ENCODE measurements around the gene TMEM132A. TPM values are rescaled to one million over a fixed set of nuclear protein-coding genes. Genes with fewer than 3 reads are reported as not detected.
A peak's percentile ranks its signal among the peaks of the same experiment; 100 is the strongest.

Gene TMEM132A
- 0.77 and 2.6 TPM in 2 replicates for total RNA-seq (2011; cell fraction: chromatin; rRNA removed; ENCODE audit: low replicate concordance)
- 1.4 and 2.5 TPM in 2 replicates for total RNA-seq (2011; cell fraction: nucleolus; rRNA removed)
- total RNA-seq (2011; cell fraction: nucleoplasm; rRNA removed), result 1.2 and 2.1 TPM in 2 replicates
- total RNA-seq (2014; rRNA removed) (0.12 and 0.14 TPM in 2 replicates), total RNA-seq (2014; rRNA removed; fragmentation: Illumina TruSeq; extraction: Trizol) (not detected in 2 replicates), total RNA-seq (2015; rRNA removed; fragmentation: Illumina TruSeq; extraction: Trizol) (0.04 TPM in 1 of 2 replicates, not detected in the other), total RNA-seq (2021) (0.24 and 0.47 TPM in 2 replicates), polyA plus RNA-seq (2011; rRNA removed) (0.18 and 0.20 TPM in 2 replicates), polyA plus RNA-seq (2014; fragmentation: Illumina TruSeq; extraction: Trizol) (not detected in 2 replicates), polyA plus RNA-seq (2014; fragmentation: Nextera tagmentation; extraction: Ambion mirVana) (not detected), polyA plus RNA-seq (2014; rRNA removed) (0.93 and 1.1 TPM in 2 replicates), polyA minus RNA-seq (2011; rRNA and poly(A)+ RNA removed) (0.15 and 0.46 TPM in 2 replicates), Bru-seq, nascent RNA (percentile 30 among the genes with signal in this experiment), BruChase-seq, experiment 1, labeled RNA remaining after a 2-hour chase (percentile 16 among the genes with signal in this experiment), BruChase-seq, experiment 2, labeled RNA remaining after a 6-hour chase (percentile 21 among the genes with signal in this experiment)
- polyA plus RNA-seq (2011; cell fraction: cytosol; rRNA removed), result 0.03 and 0.30 TPM in 2 replicates
- 1.1 and 3.4 TPM in 2 replicates for polyA plus RNA-seq (2011; cell fraction: nucleus; rRNA removed)
- 0.12 and 0.26 TPM in 2 replicates for polyA plus RNA-seq (2012)
- polyA minus RNA-seq (2011; cell fraction: cytosol; rRNA and poly(A)+ RNA removed), result 0.73 and 1.4 TPM in 2 replicates
- 1.8 and 2.2 TPM in 2 replicates for polyA minus RNA-seq (2011; cell fraction: nucleus; rRNA and poly(A)+ RNA removed)
- long read RNA-seq, experiment 1, result 0 reads
- long read RNA-seq, experiment 2, result 0 reads
- long read RNA-seq, experiment 3, result 0 reads

- no peak within 1 kb of the TSS for H3K27ac ChIP-seq (ENCODE audit: extremely low read depth, low read depth, low read length)
- ChIA-PET POLR2A (interaction anchor here (0.9 to 1.6 kb wide), 4 partner anchors 9 to 22 kb away, joined by 3 to 7 read pairs (median 6); no protein-coding TSS in a partner anchor), CTCF (ENCODE audit: low intra/inter-chr PET ratio) (no interaction called here)
- in situ Hi-C loops (cut with MboI) (no loop called here), intact Hi-C loops (cut with micrococcal nuclease) (no loop called here)
- H2AFZ ChIP-seq (ENCODE audit: low read depth, low read length), result 0 out of 2 replicates have a peak within 1 kb of the TSS, but pooled peaks have one; percentile 0
- BruUV-seq (replicated peaks), result no TSS peak
- H3K4me2 ChIP-seq (ENCODE audit: insufficient read depth, low read length), result no peak within 1 kb of the TSS; the same call in 1 of the 2 replicates
- DNase-seq (ENCODE audit: extremely low read depth in 1 of 4, low spot score in 3 of 4), result peak; percentile 50 to 86 (median 78)
- no peaks in the 10 kb centered on the region for H3K9me1 ChIP-seq (ENCODE audit: control insufficient read depth, insufficient read depth, low read length)
- H3K4me1 ChIP-seq (replicated peaks in 1 of 2; ENCODE audit: control insufficient read depth in 2 of 2, insufficient read depth in 2 of 2, low read length in 2 of 2), result peaks cover 0 to 22% of the 10 kb centered on the region in 2 experiments; a peak in 3 of 5 replicates
- peaks cover 3% of the 10 kb centered on the region; the same call in 1 of the 3 replicates for H3K79me2 ChIP-seq (ENCODE audit: control insufficient read depth, insufficient read depth, low read length)
- ATAC-seq, result peak; percentile 82
- 3% methylated on average over 32 of the region's 69 CpGs for WGBS (ENCODE audit: insufficient coverage, low coverage, missing lambda C conversion rate)
- H4K20me1 ChIP-seq (replicated peaks; ENCODE audit: control insufficient read depth, insufficient read depth, low read length), result peaks cover 4% of the 10 kb centered on the region; the same call in 1 of the 2 replicates
- FAIRE-seq, result no peak
- H3K9me3 ChIP-seq (replicated peaks; ENCODE audit: control insufficient read depth, insufficient read depth, low read depth, low read length), result no peaks in the 10 kb centered on the region
- H3K36me3 ChIP-seq (ENCODE audit: control insufficient read depth, insufficient read depth, low read length), result peaks cover 39% of the 10 kb centered on the region
- peak within 1 kb of the TSS in 1 of 2 experiments; percentile 76; a peak in 2 of 4 replicates for H3K9ac ChIP-seq (ENCODE audit: insufficient read depth in 1 of 2, low read depth in 2 of 2, low read length in 2 of 2)
- peak within 1 kb of the TSS; percentile 39 for H3K4me3 ChIP-seq
- peaks cover 37 to 48% of the 10 kb centered on the region in 2 experiments for H3K27me3 ChIP-seq (ENCODE audit: control insufficient read depth in 2 of 2, insufficient read depth in 2 of 2, low read length in 2 of 2)
- TF ChIP-seq JUNB (CRISPR knock-in tag; conservative IDR thresholded peaks at IDR 0.05) (no peak), ZNF644 (tag; IDR thresholded peaks at IDR 0.05; ENCODE audit: low read depth) (no peak), CAMTA2 (CRISPR knock-in tag; conservative IDR thresholded peaks at IDR 0.05) (no peak), ATF2 (CRISPR knock-in tag; IDR thresholded peaks at IDR 0.05) (no peak), CXXC5 (CRISPR knock-in tag; IDR thresholded peaks at IDR 0.05) (peak; percentile 30; the same call in 1 of the 2 replicates), RBFOX2 (IDR thresholded peaks at IDR 0.05; ENCODE audit: low read depth, low read length) (0 out of 2 replicates have a peak, but pooled peaks have one; percentile 15), MYBL2 (IDR thresholded peaks at IDR 0.05; ENCODE audit: low read depth) (no peak), MYBL2 (CRISPR knock-in tag; IDR thresholded peaks at IDR 0.05; ENCODE audit: borderline replicate concordance) (no peak), SOX6 (IDR thresholded peaks at IDR 0.05) (no peak), ZBTB8A (IDR thresholded peaks at IDR 0.05; ENCODE audit: partially characterized antibody) (no peak), BCOR (IDR thresholded peaks at IDR 0.05) (no peak), ZNF12 (CRISPR knock-in tag; IDR thresholded peaks at IDR 0.05) (no peak), MAZ (CRISPR knock-in tag; conservative IDR thresholded peaks at IDR 0.05 in 1 of 2, IDR thresholded peaks at IDR 0.05 in 1 of 2) (peak; percentile 27 to 76; a peak in 2 of 4 replicates), PHB2 (IDR thresholded peaks at IDR 0.05; ENCODE audit: low read depth) (no peak), HOXB6 (CRISPR knock-in tag; IDR thresholded peaks at IDR 0.05; ENCODE audit: borderline replicate concordance) (no peak), NCOA2 (IDR thresholded peaks at IDR 0.05; ENCODE audit: partially characterized antibody in 2 of 2) (no peak), NCOA4 (IDR thresholded peaks at IDR 0.05; ENCODE audit: partially characterized antibody) (no peak), TBL1XR1 (IDR thresholded peaks at IDR 0.05; ENCODE audit: low read length in 2 of 2) (no peak)
Measured at GRCh38 chr11:60924110-60924905, at the start of gene TMEM132A. TSS of gene TMEM132A (plus strand) at chr11:60924460. CDS start at chr11:60924634, 174 bp downstream.
